IMR-90 (cell line): Measurements from ENCODE around the gene RCE1. TPM values are rescaled to one million over a fixed set of nuclear protein-coding genes. Genes with fewer than 3 reads are reported as not detected.

Source experiments
- ATAC-seq: fragments of 200-7000 bp; cut with Tn5 transposase; 2 replicates; pipeline ENCODE4 v1.9.1; 2020; ENCODE audit warnings: low read depth, mild to moderate bottlenecking, moderate library complexity
- BruUV-seq: library from RNA; stranded (reverse); fragments of 400-500 nt; replicated peaks from 2 replicates; lab custom pipeline; 2021; lab: Mats Ljungman, UMichigan
- CTCF ChIA-PET: fragments of 300-600 bp; formaldehyde crosslinking; extraction: SDS; loops from one replicate; lab custom pipeline; 2021; ENCODE audit warnings: antibody characterized with exemption; lab: Yijun Ruan, JAX
- POLR2A ChIA-PET: fragments of 300-600 bp; sonication (Branson Sonifier 250); formaldehyde crosslinking; loops from one replicate; lab custom pipeline; 2022; ENCODE audit warnings: antibody characterized with exemption; ENCODE audit not compliant: unreplicated experiment; lab: Charles Lee
- DNase-seq: peaks from one replicate; pipeline ENCODE4 v3.0.0; 2013
- H2AFZ ChIP-seq: replicated peaks from 2 replicates; pipeline ENCODE3; 2013; ENCODE audit warnings: low read length, mild to moderate bottlenecking; ENCODE audit not compliant: poor library complexity
- H2AK5ac ChIP-seq: 2 replicates; pipeline ENCODE4 v1.6.1; 2013; ENCODE audit warnings: low read depth, low read length, inconsistent platforms
- H2AK9ac ChIP-seq: replicated peaks from 2 replicates; pipeline ENCODE3; 2013; ENCODE audit warnings: mild to moderate bottlenecking, low read depth, low read length, moderate library complexity; ENCODE audit not compliant: poor library complexity
- H2BK120ac ChIP-seq: 2 replicates; pipeline ENCODE4 v1.6.1; 2013; ENCODE audit warnings: low read depth, low read length, inconsistent platforms
- H2BK15ac ChIP-seq: 3 replicates; pipeline ENCODE4 v1.6.1; 2013; ENCODE audit warnings: low read depth, low read length, inconsistent platforms
- H2BK20ac ChIP-seq: 2 replicates; pipeline ENCODE4 v1.6.1; 2013; ENCODE audit warnings: low read depth, mild to moderate bottlenecking, inconsistent platforms, low read length, moderate library complexity
- H2BK5ac ChIP-seq: 2 replicates; pipeline ENCODE4 v1.6.1; 2013; ENCODE audit warnings: mild to moderate bottlenecking, low read depth, low read length, inconsistent platforms; ENCODE audit not compliant: poor library complexity, severe bottlenecking
- H3K14ac ChIP-seq: replicated peaks from 2 replicates; pipeline ENCODE4 v1.6.1; 2013; ENCODE audit warnings: low read depth, low read length, inconsistent platforms
- H3K18ac ChIP-seq: 2 replicates; pipeline ENCODE4 v1.6.1; 2013; ENCODE audit warnings: low read depth, low read length, control low read depth
- H3K23ac ChIP-seq: 2 replicates; pipeline ENCODE4 v1.6.1; 2013; ENCODE audit warnings: low read depth, low read length, inconsistent platforms
- H3K27ac ChIP-seq: 2 replicates; pipeline ENCODE4 v1.5.1; 2013; ENCODE audit warnings: mild to moderate bottlenecking, control low read depth, low read length; ENCODE audit not compliant: insufficient read depth
- H3K27me3 ChIP-seq: 2 replicates; pipeline ENCODE4 v1.6.1; 2013; ENCODE audit warnings: low read length; ENCODE audit not compliant: control insufficient read depth, insufficient read depth
- H3K36me3 ChIP-seq: 2 replicates; pipeline ENCODE4 v1.6.1; 2013; ENCODE audit warnings: low read length, mixed read lengths; ENCODE audit not compliant: control insufficient read depth, insufficient read depth
- H3K4ac ChIP-seq: 2 replicates; pipeline ENCODE4 v1.6.1; 2013; ENCODE audit warnings: low read depth, low read length, inconsistent platforms
- H3K4me1 ChIP-seq: 2 replicates; pipeline ENCODE4 v1.6.1; 2013; ENCODE audit warnings: low read length, mixed read lengths; ENCODE audit not compliant: control insufficient read depth, insufficient read depth
- H3K4me2 ChIP-seq: 2 replicates; pipeline ENCODE4 v1.6.1; 2013; ENCODE audit warnings: low read depth, mild to moderate bottlenecking, control low read depth, low read length, moderate library complexity
- H3K4me3 ChIP-seq: 2 replicates; pipeline ENCODE4 v1.5.1; 2013; ENCODE audit warnings: low read depth, mild to moderate bottlenecking, control low read depth, low read length, moderate library complexity; ENCODE audit not compliant: insufficient read depth
- H3K56ac ChIP-seq: 2 replicates; pipeline ENCODE4 v1.6.1; 2013; ENCODE audit warnings: low read length, inconsistent platforms; ENCODE audit not compliant: insufficient read depth; ENCODE audit errors: extremely low read depth
- H3K79me1 ChIP-seq, 2 experiments: 2 replicates each; pipeline ENCODE4 v1.6.1; 2013; ENCODE audit warnings: low read length in 2 of 2, inconsistent platforms in 1 of 2, low read depth in 1 of 2
- H3K9ac ChIP-seq: 2 replicates; pipeline ENCODE4 v1.6.1; 2013; ENCODE audit warnings: low read depth, low read length, control low read depth
- H3K9me1 ChIP-seq: 2 replicates; pipeline ENCODE4 v1.6.1; 2013; ENCODE audit warnings: low read length, inconsistent platforms; ENCODE audit not compliant: insufficient read depth
- H3K9me3 ChIP-seq: 2 replicates; pipeline ENCODE4 v1.6.1; 2013; ENCODE audit warnings: low read length; ENCODE audit not compliant: control insufficient read depth, insufficient read depth
- H4K20me1 ChIP-seq: 2 replicates; pipeline ENCODE4 v1.6.1; 2013; ENCODE audit warnings: low read length, inconsistent platforms; ENCODE audit not compliant: insufficient read depth
- H4K5ac ChIP-seq: 2 replicates; pipeline ENCODE4 v1.6.1; 2013; ENCODE audit warnings: mild to moderate bottlenecking, low read depth, low read length, control low read depth
- H4K8ac ChIP-seq, 2 experiments: 2 replicates each; pipeline ENCODE4 v1.6.1; 2013; ENCODE audit warnings: low read depth in 2 of 2, low read length in 2 of 2, control low read depth in 1 of 2, inconsistent platforms in 1 of 2
- H4K91ac ChIP-seq: 2 replicates; pipeline ENCODE4 v1.6.1; 2013; ENCODE audit warnings: low read depth, low read length, inconsistent platforms; ENCODE audit not compliant: insufficient read depth
- BHLHE40 ChIP-seq: fragments of 150-350 bp; IDR thresholded peaks from 2 replicates; pipeline ENCODE4 v1.6.1; 2016; ENCODE audit warnings: mild to moderate bottlenecking, low read depth, low read length
- CEBPB ChIP-seq: IDR thresholded peaks from 2 replicates; pipeline ENCODE4 v1.6.1; 2012; ENCODE audit warnings: low read depth, low read length, improper control_type of control experiment
- CHD1 ChIP-seq: IDR thresholded peaks from 2 replicates; pipeline ENCODE4 v1.6.1; 2012; ENCODE audit warnings: low read depth, low read length, improper control_type of control experiment
- ELK1 ChIP-seq: fragments of 150-350 bp; IDR thresholded peaks from 2 replicates; pipeline ENCODE4 v1.6.1; 2016; ENCODE audit warnings: low read depth, mild to moderate bottlenecking, low read length, moderate library complexity, borderline replicate concordance
- MAFK ChIP-seq: IDR thresholded peaks from 2 replicates; pipeline ENCODE4 v1.6.1; 2012; ENCODE audit warnings: low read depth, low read length, improper control_type of control experiment
- MAZ ChIP-seq: IDR thresholded peaks from 2 replicates; pipeline ENCODE4 v1.6.1; 2012; ENCODE audit warnings: low read depth, mild to moderate bottlenecking, low read length, improper control_type of control experiment, moderate library complexity, borderline replicate concordance
- MXI1 ChIP-seq: IDR thresholded peaks from 2 replicates; pipeline ENCODE4 v1.6.1; 2012; ENCODE audit warnings: low read depth, mild to moderate bottlenecking, low read length, moderate library complexity, borderline replicate concordance
- RAD21 ChIP-seq: IDR thresholded peaks from 2 replicates; pipeline ENCODE4 v1.6.1; 2012; ENCODE audit warnings: low read length, improper control_type of control experiment
- RCOR1 ChIP-seq: IDR thresholded peaks from 2 replicates; pipeline ENCODE4 v1.6.1; 2012; ENCODE audit warnings: mild to moderate bottlenecking, low read length, improper control_type of control experiment; ENCODE audit not compliant: insufficient replicate concordance
- RFX5 ChIP-seq: IDR thresholded peaks from 2 replicates; pipeline ENCODE4 v1.8.0; 2012; ENCODE audit warnings: low read depth, mild to moderate bottlenecking, low read length, moderate library complexity
- SMC3 ChIP-seq: fragments of 150-350 bp; IDR thresholded peaks from 2 replicates; pipeline ENCODE4 v1.6.1; 2016; ENCODE audit warnings: low read depth, mild to moderate bottlenecking, antibody characterized with exemption, low read length, moderate library complexity
- WGBS, 2 experiments: methylation state at CpG; one replicate each; pipeline versions ENCODE4 v1.1.5 to v1.1.7; 2013; ENCODE audit warnings: missing lambda C conversion rate in 2 of 2; ENCODE audit not compliant: insufficient read length in 1 of 2; ENCODE audit errors: extremely low coverage in 2 of 2; 5-methylcytosine and 5-hydroxymethylcytosine counted together
- dilution Hi-C: fragments of 300-500 bp; cut with HindIII; formaldehyde crosslinking; loops from one replicate; pipeline ENCODE4 v1.14.3; 2018; ENCODE audit warnings: low sequenced_read_pairs; ENCODE audit not compliant: unreplicated experiment
- in situ Hi-C: fragments of 300-500 bp; cut with MboI; formaldehyde crosslinking; loops from 3 replicates; pipeline ENCODE4 v1.14.3; 2019; ENCODE audit warnings: low sequenced_read_pairs, inconsistent platforms, mixed read lengths
- intact Hi-C: fragments of 100-400 bp; cut with micrococcal nuclease; formaldehyde crosslinking; loops from 2 replicates; pipeline ENCODE4 v1.10.0; 2022
- polyA plus RNA-seq, 3 experiments: library from polyadenylated mRNA; depleted of rRNA; stranded (reverse); fragments of >200 nt; gene quantifications; 2 replicates each; pipeline ENCODE4 v1.2.3, GENCODE V29; 2012; ENCODE audit warnings: low replicate concordance in 1 of 3
- total RNA-seq: library from RNA; depleted of rRNA; stranded (reverse); fragments of >200 nt; gene quantifications from 2 replicates; pipeline ENCODE4 v1.2.3, GENCODE V29; 2012
- TF ChIP-seq, protein P1 (sequence below): fragments of 150-350 bp; IDR thresholded peaks from 2 replicates; pipeline ENCODE4 v1.6.1; 2017; ENCODE audit warnings: mild to moderate bottlenecking, antibody characterized with exemption, low read length, low read depth

Gene RCE1
- total and polyA plus RNA-seq, 2 of the 4 experiments (the other 2 are of a cell fraction): 6.6 to 19.4 TPM

- Histone ChIP-seq H2BK5ac (no peak overlapping the region), H3K4ac (no peak overlapping the region), H3K27me3 (no peaks in the 10 kb centered on the region), H3K18ac (no peak overlapping the region), H2AK5ac (no peak overlapping the region), H2BK120ac (no peak overlapping the region), H2AFZ (no peak overlapping the region), H2BK20ac (no peak overlapping the region), H3K4me3 (no peak overlapping the region), H4K20me1 (no peaks in the 10 kb centered on the region), H2BK15ac (no peak overlapping the region), H3K9me3 (no peaks in the 10 kb centered on the region), H3K36me3 (peaks cover 2% of the 10 kb centered on the region; the same call in 1 of the 2 replicates), H3K9me1 (no peaks in the 10 kb centered on the region), H3K4me2 (no peak overlapping the region), H3K27ac (no peak overlapping the region), H2AK9ac (no peak overlapping the region), H3K9ac (no peak overlapping the region), H4K5ac (no peak overlapping the region), H3K79me1 (no peaks in the 10 kb centered on the region), H3K4me1 (peaks cover 2% of the 10 kb centered on the region; the same call in 1 of the 2 replicates), H4K91ac (no peak overlapping the region), H3K14ac (no peak overlapping the region), H3K56ac (no peak overlapping the region), H4K8ac (no peak overlapping the region), H3K23ac (no peak overlapping the region)
- TF ChIP-seq, protein P1, sequence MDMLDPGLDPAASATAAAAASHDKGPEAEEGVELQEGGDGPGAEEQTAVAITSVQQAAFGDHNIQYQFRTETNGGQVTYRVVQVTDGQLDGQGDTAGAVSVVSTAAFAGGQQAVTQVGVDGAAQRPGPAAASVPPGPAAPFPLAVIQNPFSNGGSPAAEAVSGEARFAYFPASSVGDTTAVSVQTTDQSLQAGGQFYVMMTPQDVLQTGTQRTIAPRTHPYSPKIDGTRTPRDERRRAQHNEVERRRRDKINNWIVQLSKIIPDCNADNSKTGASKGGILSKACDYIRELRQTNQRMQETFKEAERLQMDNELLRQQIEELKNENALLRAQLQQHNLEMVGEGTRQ: no peak
- TF ChIP-seq RAD21: no peak
- no peak for TF ChIP-seq CHD1
- no peak for TF ChIP-seq SMC3
- no peak for TF ChIP-seq MAZ
- TF ChIP-seq CEBPB: no peak
- no peak for TF ChIP-seq MXI1
- no peak for TF ChIP-seq RCOR1
- TF ChIP-seq MAFK: no peak
- TF ChIP-seq BHLHE40: no peak
- TF ChIP-seq ELK1: no peak
- TF ChIP-seq RFX5: no peak
- peak; percentile 12 for DNase-seq
- no TSS peak for BruUV-seq
- dilution Hi-C loops (no loop called here), intact Hi-C loops (loop anchor here (5.0 to 10.0 kb wide), 3 partner anchors 36 to 91 kb away; partner anchors contain the start of gene SPTBN2), in situ Hi-C loops (no loop called here)
- 83% methylated on average over 2 of the region's 3 CpGs; no CpG with 5 or more reads in 1 of the 2 experiments for WGBS, 2 experiments
- CTCF ChIA-PET: no interaction called here
- ATAC-seq: peak; percentile 37; the same call in 1 of the 2 replicates
- POLR2A ChIA-PET: no interaction called here
Observed at GRCh38 chr11:66818231-66818955, 24.8 kb upstream of the RCE1 start.
